HT-29 (cell line): ENCODE data around the gene SDK1. TPM values are rescaled to one million over a fixed set of nuclear protein-coding genes. Genes with fewer than 3 reads are reported as not detected.

Source experiments
- DNase-seq: peaks from one replicate; pipeline ENCODE4 v3.0.0-alpha.2; 2015; ENCODE audit warnings: low spot score
- total RNA-seq: library from RNA; depleted of rRNA; stranded (reverse); fragments of >200 nt; shearing (Covaris generic); gene quantifications from 2 replicates; pipeline ENCODE4 v1.2.3, GENCODE V29; 2014

The SDK1 gene
- total RNA-seq, 1 experiment from 2014 or later, result not detected

DNA sequence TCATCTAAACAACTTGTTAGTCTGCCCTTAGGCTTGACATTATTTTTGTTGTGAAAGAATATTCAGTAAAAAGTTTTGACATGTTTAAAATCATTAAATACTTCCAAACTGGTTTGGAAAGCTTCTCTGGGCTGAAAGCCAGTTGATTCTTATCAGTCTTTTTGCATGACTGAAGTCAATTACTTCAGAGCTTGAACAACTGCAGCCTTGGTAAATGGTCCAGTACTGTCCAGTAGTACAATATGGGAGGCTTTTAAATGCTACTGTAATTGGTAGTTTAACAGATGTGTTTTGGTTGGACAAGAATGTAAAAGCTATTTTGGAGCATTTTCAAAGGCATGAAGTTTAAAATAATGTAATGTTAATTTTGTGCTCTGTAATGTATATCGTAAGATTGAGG lies 103.4 kb downstream of the SDK1 start:
- DNase-seq, result peak; percentile 16

DNA sequence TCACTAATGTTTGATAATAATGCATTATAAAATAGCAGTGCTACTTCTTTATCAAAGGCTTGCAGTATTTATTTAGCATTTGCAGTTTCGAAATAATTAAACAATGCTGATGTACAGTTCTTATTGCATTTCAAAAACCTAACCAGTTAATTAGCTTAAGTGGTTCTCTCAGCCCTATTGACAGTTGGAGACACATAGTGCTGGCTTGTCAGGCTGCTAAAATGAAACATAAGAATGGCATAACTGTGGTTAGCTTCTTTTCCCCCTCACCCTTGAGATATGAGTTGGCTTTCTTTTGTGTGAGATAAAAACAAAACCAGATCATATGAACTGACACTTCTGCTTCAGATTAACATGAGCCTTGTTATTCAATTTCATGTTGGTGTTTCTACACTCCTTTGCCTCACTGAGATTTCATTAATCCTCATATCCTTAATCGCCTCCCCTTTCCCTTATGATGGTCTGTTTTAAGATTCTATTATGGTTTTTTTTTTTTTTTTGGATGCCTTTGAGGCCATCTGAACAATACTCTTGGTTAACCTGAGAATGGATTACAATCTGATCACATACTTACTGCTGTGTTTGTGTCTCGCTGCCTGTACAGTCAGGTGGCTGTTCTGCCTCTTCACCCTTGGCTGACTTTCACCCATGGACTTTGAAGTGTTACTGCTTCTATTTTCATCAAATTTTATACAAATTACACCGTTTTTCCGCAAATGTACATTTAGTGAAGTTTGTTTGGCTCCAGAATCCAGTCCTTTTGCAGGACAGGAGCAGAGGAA lies 108.0 kb downstream of the SDK1 start:
- no peak for DNase-seq

DNA sequence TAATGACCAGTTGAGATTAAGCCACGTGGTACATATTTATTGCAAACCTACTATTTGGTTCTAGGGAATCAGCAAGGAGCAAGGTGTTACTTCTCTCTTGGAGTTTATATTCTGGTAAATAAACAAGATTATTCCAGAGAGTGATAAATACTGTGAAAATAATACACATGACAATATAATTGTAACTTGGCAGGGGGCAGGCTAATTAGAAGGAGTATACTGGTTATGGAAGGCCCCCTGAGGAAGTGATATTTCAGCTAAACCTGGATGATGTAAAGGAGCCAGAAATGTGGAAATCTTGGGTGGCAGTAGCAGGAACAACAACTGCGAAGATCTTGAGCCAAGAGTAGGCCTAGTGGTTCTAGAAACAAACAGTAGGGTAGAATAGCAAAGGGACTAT lies 111.8 kb downstream of the SDK1 start:
- no peak for DNase-seq

DNA sequence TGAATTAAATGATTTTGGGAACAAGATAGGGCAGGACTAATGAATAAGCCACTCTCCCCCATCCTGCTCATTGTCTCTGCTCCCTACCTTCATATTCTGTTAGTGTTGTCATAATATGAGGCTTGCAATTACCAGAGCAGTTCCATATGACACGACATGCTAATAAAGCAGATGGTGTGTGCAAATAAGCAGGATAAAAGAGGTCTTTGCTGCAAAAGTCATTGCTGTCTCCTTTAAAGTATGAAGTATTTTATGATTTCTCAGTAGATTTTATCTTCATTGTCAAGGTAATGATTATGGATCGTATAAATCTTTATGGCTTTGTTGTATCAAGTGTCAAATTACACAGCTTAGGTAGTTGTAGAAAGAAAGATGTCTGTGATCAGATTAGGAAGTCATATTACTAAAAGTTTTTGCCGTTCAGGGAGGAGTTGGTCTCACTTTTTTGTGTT lies 114.8 kb downstream of the SDK1 start:
- DNase-seq, result no peak

DNA sequence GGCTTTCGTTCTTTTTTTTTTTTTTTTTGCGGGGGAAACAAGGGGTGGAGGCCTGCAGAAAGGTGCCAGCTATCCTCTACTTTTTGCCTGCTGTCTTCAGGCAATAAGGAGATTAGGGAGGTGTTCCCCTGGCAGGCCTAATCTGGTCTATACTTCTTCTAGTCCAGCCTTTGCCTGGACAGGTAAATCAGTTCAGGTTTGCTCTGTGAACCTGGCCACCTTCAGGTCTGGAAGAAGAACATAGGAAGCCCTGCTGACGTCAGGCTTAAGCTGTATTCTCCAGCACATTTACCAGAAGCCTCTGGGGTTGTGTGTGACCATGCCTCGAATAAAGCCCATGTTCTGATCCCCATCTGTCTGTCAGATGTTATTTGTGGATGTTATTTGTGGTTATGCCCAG lies 115.4 kb downstream of the SDK1 start:
- no peak for DNase-seq

DNA sequence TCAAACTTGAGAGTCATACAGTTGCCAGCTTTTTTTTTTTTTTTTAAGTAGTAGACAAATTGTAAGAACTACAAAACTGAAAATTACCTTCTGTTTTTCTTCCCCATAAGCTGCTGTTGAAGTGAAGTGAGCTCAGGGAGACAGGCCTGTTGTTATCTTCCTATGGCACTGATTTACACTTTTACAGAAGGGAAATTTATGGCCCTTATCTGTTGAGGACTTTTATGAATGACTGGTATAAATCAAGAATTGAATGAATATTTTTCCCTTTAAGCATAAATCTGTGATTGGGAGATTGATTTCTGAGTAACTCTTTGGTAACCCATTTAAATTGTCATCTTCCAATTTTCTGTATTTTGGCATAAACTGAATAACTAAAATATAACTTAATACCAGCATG lies 124.0 kb downstream of the SDK1 start:
- no peak for DNase-seq

DNA sequence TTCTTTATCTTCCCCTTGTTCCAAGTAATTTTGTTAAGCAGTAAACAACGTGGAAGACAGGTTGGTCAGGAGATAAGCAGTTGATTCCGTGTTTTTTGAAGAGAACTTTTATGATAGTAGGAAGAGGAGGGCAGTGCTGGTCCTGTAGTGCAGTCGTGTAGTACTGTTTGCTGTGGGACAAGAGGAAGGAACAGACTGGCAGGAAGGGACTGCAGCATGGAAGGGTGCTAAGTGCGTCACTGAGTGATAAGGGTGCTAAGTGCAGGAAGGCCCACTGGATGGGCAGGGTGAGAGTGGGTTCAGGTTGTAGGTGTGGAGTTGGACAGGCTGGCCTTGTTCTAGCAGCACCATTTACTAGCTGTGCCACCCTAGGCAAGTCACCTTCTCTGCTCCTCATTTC lies 125.0 kb downstream of the SDK1 start:
- DNase-seq, result no peak

DNA sequence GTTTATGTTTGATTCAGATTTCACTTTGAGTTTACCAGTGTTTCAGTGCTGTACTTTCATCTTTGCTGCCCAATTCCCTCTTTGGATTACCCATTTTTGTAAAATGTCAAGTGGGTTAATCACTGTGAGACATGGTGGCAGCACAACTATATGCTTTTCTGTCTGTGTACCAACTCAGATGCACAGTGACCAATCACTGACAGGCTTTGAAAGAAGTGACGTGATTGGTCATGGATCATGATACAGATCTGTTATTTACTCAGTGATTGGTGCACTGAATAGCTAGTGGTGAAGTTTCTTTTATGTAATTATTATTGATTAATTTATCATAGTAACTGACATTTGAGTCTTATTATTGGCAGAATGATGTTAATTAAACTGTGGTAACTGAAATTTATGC lies 126.9 kb downstream of the SDK1 start:
- peak; percentile 34 for DNase-seq

DNA sequence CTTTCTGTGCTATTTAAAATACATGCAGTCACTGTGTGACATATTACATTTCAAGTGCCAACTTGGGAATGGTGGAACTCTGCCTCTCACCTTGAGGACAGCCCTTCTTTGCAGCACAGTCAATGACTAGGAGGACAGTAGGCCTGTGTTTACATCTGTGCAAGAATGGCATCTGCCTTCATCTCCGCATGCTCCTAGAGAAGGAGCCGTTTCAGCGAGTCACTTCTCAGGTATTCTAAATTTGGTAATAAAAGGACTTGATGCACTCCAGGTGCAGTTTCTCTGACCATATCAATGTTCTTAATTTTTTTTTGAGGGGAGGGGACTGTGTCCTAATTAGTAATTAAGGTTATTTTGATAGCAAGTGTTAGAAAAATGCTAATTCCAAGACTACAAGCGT lies 128.9 kb downstream of the SDK1 start:
- DNase-seq, result no peak

DNA sequence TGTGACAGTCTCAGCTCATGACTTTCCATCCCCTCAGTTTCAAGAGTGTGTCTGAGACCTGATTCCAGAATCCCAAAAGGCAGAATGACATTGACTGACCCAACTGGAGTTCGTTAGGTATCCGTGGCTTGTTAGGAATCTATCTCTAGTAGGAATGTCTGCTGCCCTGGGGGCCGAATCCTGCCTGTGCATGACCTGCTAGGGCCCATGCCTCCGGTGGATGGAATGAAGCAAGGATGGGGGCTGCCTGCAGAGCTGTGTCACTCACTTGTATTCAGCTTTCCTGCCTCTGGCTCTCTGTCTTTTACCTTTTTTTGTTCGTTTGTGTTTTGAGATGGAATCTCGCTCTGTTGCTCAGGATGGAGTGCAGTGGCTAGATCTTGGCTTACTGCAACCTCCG lies 129.5 kb downstream of the SDK1 start:
- no peak for DNase-seq

DNA sequence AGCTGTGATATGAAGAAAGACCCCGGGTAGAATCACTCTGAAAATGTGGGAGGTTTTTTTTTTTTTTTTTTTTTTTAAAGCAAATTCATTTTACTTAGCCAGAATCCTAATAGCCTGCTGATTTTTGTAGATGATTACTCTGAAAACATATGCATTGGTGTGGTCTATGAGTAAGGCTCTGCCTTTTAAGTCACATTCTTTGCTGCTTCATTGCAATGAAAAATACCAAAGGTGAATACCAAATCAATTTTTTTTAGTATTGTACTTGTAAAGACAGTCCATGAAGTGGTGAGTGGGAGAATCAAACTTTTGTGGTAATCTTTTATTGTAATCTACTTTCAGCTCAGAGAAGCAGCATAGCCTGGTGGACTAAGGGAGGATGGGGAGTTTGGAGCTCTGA lies 130.3 kb downstream of the SDK1 start:
- DNase-seq, result no peak

DNA sequence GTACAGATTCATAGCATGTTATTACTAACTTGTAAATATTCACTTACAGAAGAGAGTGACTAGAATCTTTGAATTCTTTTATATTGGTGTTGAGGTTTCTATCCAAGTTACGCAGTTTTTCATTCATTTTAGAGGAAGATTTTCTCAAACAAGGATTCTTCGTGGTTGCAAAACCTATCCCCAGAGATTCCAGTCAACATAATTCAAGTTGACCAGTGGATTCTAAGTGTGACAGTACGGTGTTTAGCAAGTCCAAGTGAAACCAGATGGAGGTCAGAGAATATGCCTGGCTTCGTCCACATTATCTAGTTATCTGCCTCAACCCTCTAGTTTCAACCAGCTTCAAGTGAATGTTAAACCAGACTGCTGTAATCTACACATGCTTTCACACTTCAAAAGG lies 131.9 kb downstream of the SDK1 start:
- no peak for DNase-seq

DNA sequence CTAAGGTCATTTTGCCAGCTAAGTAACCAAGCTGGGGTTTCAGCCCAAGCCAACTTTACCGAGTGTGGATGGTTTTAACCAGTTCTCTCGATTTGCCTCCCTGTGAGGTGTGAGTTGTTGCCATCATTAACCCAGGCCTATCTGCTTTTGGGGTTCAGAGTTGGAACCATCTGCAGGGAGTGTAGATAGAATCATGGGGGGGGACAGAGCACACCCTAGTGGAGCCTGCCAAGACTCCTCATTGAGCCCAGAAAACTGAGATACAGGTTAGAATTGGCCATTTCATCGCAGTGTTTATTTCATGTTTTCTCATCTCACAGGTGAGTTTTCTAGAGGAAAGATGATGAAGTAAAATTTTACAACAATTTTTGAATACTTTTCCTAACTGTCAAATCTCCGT lies 133.6 kb downstream of the SDK1 start:
- no peak for DNase-seq

DNA sequence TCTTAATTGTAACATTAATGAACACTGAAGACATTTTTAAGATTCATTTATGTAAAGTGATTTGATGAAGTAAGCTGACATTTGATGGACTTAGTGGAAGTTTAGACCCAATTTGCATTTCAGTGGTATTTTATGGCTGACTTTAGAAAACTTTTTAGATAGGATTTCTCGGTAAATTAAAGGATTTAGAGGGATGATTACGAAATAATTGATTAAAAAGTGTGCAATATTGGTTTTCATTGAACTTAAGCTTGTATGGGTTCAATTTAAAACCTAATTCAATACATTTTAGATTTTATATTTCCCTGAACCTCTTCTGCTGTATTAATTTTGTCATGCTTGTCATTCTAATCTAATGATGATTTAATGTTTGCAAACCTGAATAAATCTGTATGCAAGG lies 135.1 kb downstream of the SDK1 start:
- no peak for DNase-seq

DNA sequence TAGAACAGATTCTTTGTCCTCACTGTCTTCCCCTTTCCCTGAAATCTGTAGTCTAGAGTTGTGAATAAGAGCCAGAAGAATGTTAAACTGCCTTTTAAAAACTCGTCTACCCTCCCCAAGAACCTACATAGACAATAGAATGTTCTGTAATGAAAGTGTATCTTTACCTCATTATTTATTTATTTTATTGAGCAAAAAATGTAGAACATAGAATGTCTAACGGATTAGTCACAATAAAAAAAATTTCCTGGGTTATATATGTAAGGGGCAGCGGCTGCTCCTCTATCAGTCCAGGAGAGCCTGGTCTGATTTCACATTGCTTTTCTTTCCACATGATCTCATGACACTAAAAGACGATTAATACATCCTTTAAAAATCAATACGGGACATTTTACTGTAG lies 135.7 kb downstream of the SDK1 start:
- DNase-seq, result no peak

DNA sequence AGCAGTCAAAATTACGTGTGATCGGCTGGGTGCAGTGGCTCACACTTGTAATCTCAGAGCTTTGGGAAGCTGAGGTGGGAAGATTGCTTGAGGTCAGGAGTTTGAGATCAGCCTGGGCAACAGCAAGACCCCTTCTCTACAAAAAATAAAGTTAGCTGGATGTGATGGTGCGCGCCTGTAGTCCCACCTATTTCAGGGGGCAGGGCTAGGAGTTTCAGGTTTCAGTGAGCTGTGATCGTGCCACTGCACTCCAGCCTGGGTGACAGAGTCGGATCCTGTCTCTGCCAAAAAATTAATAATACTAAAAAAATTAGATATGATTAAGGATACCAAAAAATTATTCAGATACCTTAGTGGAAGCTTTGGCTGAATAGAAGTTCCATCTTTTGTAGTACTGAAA lies 136.4 kb downstream of the SDK1 start:
- no peak for DNase-seq

DNA sequence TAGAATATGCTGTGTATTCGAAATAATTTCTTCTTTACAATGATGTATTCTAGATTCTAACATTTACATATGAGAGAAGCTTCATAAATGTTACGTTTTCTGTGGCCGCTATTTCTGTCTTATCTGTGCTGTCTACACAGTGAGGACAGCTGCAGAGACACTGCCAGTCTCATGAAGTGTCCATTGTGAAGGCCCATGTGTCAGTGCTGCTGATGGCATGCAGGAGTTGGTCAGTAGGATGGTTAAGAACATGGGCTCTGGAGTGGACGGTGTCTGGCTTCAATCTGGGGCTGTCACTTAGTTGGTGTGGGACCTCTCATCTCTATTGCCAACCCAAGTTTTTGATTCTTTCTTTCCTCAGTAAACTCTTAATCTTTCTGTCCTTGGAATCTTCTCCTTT lies 137.3 kb downstream of the SDK1 start:
- no peak for DNase-seq

DNA sequence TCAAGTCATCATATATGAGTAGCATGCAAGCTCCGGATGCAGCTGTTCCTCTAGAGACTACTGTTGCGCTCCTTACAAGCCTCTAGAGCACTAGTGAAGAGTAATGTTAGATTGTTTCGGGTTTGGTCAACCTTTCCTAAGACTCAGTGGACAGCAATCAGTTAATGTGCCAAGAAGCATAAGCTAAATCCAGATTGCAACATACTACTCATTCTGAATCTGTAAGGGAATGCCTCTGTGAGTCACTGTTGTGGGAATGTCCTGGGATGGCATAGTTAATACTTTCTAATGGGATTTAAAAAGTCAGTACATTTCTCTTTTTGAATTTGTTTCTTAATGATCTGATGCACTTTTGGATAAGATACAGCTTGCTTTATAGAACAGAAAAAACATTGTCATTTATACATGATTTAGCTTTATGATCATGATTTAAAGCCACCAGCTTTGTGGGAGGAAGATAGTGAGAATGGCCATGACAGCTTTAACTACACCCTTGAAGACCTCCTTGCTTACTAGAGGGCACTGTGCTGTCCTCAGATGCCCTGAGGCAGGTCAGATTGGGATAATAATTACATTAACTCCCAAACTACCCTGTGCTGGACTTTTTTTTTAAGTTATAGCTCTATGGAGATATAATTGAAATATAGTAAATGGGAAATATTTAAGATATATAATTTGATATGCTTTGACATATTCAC lies 138.4 kb downstream of the SDK1 start:
- no peak for DNase-seq

DNA sequence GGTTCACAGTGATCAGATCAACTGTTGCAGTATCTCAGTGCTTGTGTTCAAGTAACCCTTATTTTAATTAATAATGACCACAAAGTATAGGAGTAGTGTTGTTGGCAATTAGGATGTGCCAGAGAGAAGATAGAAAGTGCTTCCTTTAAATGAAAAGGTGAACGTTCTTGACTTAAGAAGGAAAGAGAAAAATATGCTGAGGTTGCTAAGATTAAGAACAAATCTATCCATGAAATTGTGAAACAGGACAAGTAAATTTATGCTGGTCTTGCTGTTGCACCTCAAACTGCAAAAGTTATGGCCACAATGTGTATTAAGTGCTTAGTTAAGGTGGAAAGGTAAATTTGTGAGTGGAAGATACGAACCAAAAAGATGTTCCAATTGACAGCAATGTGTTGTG lies 139.5 kb downstream of the SDK1 start:
- DNase-seq, result no peak

DNA sequence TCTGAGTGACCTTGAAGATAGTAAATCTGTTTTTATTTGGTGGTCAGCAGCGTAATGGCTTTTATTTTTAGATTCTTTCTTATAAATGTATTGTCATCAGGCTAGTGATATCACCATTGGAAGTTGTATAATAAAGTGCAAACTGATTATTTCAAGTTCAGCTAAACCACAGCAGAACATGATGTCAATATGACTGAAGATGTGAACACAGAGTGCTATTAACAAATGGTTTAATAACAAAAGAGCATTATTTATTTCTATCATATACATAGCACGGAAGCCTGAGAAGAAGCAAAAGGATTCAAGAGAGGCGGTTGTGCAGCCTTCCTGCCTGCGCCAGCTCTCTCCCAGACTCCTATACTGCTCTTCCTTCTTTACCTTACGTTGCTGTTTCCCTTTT lies 142.7 kb downstream of the SDK1 start:
- DNase-seq, result no peak

DNA sequence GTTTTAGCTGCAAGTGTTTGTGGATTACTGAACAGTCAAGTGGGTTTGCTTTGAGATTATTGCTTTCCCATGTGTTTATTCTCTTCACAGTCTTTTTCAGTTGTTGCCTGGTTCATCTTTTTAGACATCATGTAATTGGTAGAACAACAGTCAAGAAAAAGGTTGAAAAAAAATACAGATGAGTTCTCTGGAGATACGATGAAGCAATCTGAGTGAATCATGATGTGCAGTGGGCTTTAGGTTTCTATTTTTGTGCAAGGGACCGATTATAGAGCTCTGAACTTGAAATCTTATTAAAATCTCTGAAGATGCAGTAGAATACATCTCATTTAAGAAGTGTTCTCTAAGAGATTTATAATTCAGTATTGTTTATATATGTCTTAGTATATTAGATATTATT lies 145.7 kb downstream of the SDK1 start:
- DNase-seq, result no peak

DNA sequence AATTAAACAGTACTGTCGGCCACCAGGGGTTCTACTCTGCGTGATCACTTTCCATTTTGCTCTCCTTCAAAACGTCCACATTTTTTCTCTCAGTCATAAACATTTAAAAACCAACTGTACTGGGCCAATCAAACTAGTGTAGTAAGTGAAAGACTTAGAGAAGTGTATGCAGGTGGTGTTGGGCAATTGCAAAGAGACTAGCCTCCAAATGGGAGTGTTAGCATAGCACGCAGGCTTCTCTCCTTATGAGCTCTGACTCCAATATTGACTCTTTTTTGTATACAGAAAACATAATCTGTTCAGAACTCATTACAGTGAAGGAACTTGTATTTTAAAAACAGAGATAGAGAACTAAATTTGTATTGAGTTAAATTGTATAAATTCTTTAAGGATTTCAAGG lies 150.6 kb downstream of the SDK1 start:
- no peak for DNase-seq

DNA sequence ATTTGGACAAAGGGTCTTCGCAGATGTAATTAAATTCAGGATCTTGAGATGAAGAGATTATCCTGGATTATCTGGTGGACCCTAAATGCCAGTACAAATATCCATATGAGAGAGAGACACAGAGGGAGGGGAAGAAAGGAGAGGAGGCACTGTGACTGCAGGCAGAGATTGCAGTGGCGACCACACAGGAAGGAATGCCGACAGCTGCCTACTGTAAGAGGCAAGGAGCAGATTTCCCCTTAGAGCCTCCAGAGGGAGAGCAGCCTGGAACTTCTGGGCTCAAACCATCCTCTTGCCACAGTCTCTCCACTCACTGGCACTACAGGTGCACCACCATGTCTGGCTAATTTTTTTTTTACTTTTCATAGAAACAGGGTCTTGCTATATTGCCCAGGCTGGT lies 152.3 kb downstream of the SDK1 start:
- no peak for DNase-seq
